Liver (tissue), 3 donors: Measurements from ENCODE around the gene CD101.

ENCODE experiments used
- JUND ChIP-seq, 2 donors: IDR thresholded peaks; 2 replicates each; pipeline ENCODE4 v1.6.1; 2016; ENCODE audit warnings: antibody characterized with exemption in 2 of 2
- RAD21 ChIP-seq, 2 donors: IDR thresholded peaks; 2 replicates each; pipeline ENCODE4 v1.6.1; 2016; ENCODE audit warnings: antibody characterized with exemption in 2 of 2, mild to moderate bottlenecking in 2 of 2
- TF ChIP-seq, protein P1 (sequence below): fragments of 150-350 bp; IDR thresholded peaks from 2 replicates; pipeline ENCODE4 v1.5.1; 2017; ENCODE audit warnings: improper control_type of control experiment, low read depth, low read length; ENCODE audit not compliant: missing input control
- TF ChIP-seq, protein P2 (sequence below): IDR thresholded peaks from 2 replicates; pipeline ENCODE4 v1.6.1; 2016; ENCODE audit warnings: antibody characterized with exemption, mild to moderate bottlenecking
- donor health status: healthy.
- donor health status: healthy.

GRCh38 chr1:117044217-117044616, 42.7 kb downstream of the CD101 start:
- TF ChIP-seq JUND (IDR thresholded peaks at IDR 0.05) (no peak), RAD21 (IDR thresholded peaks at IDR 0.05) (no peak)
- TF ChIP-seq, protein P1, sequence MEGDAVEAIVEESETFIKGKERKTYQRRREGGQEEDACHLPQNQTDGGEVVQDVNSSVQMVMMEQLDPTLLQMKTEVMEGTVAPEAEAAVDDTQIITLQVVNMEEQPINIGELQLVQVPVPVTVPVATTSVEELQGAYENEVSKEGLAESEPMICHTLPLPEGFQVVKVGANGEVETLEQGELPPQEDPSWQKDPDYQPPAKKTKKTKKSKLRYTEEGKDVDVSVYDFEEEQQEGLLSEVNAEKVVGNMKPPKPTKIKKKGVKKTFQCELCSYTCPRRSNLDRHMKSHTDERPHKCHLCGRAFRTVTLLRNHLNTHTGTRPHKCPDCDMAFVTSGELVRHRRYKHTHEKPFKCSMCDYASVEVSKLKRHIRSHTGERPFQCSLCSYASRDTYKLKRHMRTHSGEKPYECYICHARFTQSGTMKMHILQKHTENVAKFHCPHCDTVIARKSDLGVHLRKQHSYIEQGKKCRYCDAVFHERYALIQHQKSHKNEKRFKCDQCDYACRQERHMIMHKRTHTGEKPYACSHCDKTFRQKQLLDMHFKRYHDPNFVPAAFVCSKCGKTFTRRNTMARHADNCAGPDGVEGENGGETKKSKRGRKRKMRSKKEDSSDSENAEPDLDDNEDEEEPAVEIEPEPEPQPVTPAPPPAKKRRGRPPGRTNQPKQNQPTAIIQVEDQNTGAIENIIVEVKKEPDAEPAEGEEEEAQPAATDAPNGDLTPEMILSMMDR = no peak
- TF ChIP-seq, protein P2, sequence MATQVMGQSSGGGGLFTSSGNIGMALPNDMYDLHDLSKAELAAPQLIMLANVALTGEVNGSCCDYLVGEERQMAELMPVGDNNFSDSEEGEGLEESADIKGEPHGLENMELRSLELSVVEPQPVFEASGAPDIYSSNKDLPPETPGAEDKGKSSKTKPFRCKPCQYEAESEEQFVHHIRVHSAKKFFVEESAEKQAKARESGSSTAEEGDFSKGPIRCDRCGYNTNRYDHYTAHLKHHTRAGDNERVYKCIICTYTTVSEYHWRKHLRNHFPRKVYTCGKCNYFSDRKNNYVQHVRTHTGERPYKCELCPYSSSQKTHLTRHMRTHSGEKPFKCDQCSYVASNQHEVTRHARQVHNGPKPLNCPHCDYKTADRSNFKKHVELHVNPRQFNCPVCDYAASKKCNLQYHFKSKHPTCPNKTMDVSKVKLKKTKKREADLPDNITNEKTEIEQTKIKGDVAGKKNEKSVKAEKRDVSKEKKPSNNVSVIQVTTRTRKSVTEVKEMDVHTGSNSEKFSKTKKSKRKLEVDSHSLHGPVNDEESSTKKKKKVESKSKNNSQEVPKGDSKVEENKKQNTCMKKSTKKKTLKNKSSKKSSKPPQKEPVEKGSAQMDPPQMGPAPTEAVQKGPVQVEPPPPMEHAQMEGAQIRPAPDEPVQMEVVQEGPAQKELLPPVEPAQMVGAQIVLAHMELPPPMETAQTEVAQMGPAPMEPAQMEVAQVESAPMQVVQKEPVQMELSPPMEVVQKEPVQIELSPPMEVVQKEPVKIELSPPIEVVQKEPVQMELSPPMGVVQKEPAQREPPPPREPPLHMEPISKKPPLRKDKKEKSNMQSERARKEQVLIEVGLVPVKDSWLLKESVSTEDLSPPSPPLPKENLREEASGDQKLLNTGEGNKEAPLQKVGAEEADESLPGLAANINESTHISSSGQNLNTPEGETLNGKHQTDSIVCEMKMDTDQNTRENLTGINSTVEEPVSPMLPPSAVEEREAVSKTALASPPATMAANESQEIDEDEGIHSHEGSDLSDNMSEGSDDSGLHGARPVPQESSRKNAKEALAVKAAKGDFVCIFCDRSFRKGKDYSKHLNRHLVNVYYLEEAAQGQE = no peak
